Activated CD4-positive, CD25-positive, alpha-beta regulatory T cell treated with anti-CD3 and anti-CD28 coated beads, Interleukin-2, amount 50 U/mL, for 72 hours (primary cell): ENCODE measurements around the gene FAM110C.
A peak's percentile ranks its signal among the peaks of the same experiment; 100 is the strongest.
"Not testable (repeated sequence)": the region's sequence is repeated elsewhere in the genome, so short reads cannot be mapped to it uniquely, and the experiment has no call there.

Experiments used
- DNase-seq: peaks from one replicate; pipeline ENCODE4 v3.0.0; 2021

Gene FAM110C

GRCh38 chr2:46471-47345 is at the start of gene FAM110C:
Gene FAM110C (minus strand): TSS chr2:46505. CDS start chr2:46385, 120 bp downstream.
- peak; percentile 63 for DNase-seq

GRCh38 chr2:92326-92725 is 46.0 kb upstream of the FAM110C start:
- DNase-seq, result no peak

GRCh38 chr2:90645-91312 is 44.5 kb upstream of the FAM110C start:
- no peak for DNase-seq

- no peak for DNase-seq
These were observed 39.5 kb upstream of the FAM110C start for GRCh38 chr2:85761-86160.

- no peak for DNase-seq
These were observed 37.8 kb upstream of the FAM110C start for GRCh38 chr2:84121-84520.

- DNase-seq, result no peak
These were observed 34.8 kb upstream of the FAM110C start for GRCh38 chr2:80971-81736.

GRCh38 chr2:80378-80777 is 34.1 kb upstream of the FAM110C start:
- no peak for DNase-seq

GRCh38 chr2:71309-72035 is 25.2 kb upstream of the FAM110C start:
- no peak for DNase-seq

- no peak for DNase-seq
These were observed 23.4 kb upstream of the FAM110C start for GRCh38 chr2:69366-70344.

GRCh38 chr2:68637-69036 is 22.3 kb upstream of the FAM110C start:
- DNase-seq, result not testable (repeated sequence)

GRCh38 chr2:66853-67252 is 20.5 kb upstream of the FAM110C start:
- DNase-seq, result no peak

- DNase-seq, result no peak
These were observed 18.8 kb upstream of the FAM110C start for GRCh38 chr2:65121-65520.

GRCh38 chr2:55587-56448 is 9.5 kb upstream of the FAM110C start:
- DNase-seq, result no peak

GRCh38 chr2:51613-52012 is 5.3 kb upstream of the FAM110C start:
- no peak for DNase-seq

GRCh38 chr2:47737-48136 is 1.4 kb upstream of the FAM110C start:
- DNase-seq, result no peak

- DNase-seq, result no peak
These were observed 1.0 kb upstream of the FAM110C start for GRCh38 chr2:47346-47725.

GRCh38 chr2:46131-46470 is 204 bp downstream of the FAM110C start:
- no peak for DNase-seq

- no peak for DNase-seq
These were observed 769 bp downstream of the FAM110C start for GRCh38 chr2:45342-46130.

- DNase-seq, result no peak
These were observed 1.5 kb downstream of the FAM110C start for GRCh38 chr2:44748-45341.

GRCh38 chr2:42788-43187 is 3.5 kb downstream of the FAM110C start:
- no peak for DNase-seq
